Measurements from ENCODE around the gene RIOK3.

DNA sequence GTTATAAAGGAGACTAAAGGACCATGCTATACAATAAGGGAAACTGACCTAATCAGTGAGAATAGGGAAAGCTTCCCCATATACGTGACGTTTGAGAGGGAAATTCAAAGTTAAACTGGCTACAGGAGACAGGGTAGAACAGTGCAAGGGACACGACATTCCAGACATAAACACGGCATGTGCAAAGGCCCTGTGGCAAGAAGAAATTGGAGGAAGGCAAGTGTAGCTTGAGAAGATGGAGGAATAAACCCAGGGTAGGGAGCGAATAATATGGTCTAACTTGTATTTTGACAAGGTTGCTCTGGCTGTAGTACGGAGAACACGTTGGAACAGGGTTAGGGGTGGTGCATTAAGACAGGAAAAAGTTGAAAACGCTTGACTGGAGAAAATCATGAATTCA, 49.8 kb upstream of the RIOK3 start:
- no peak for TF ChIP-seq CTCF (IDR thresholded peaks at IDR 0.05; ENCODE audit: low read depth, low read length)
- no peak for TF ChIP-seq EZH2phosphoT487 (IDR thresholded peaks at IDR 0.05; ENCODE audit: low read depth)

Data from OCI-LY3 (cell line).